Endothelial cell (in vitro differentiated cells): ENCODE results near the gene SERPINA6. TPM values are rescaled to one million over a fixed set of nuclear protein-coding genes. Genes with fewer than 3 reads are reported as not detected.

Source experiments
- DNase-seq: peaks from one replicate; pipeline ENCODE4 v3.0.0; 2021; ENCODE audit warnings: low spot score
- H3K27ac Mint-ChIP-seq: one replicate; pipeline ENCODE4 v1.8.0; 2021; ENCODE audit warnings: mixed read lengths, inconsistent platforms; ENCODE audit not compliant: unreplicated experiment
- H3K27me3 Mint-ChIP-seq: one replicate; pipeline ENCODE4 v1.8.0; 2021; ENCODE audit warnings: mild to moderate bottlenecking, moderate library complexity, mixed read lengths, inconsistent platforms; ENCODE audit not compliant: unreplicated experiment
- H3K36me3 Mint-ChIP-seq: one replicate; pipeline ENCODE4 v1.8.0; 2021; ENCODE audit warnings: mild to moderate bottlenecking, low read depth, mixed read lengths, inconsistent platforms; ENCODE audit not compliant: unreplicated experiment
- H3K4me1 Mint-ChIP-seq: one replicate; pipeline ENCODE4 v1.8.0; 2021; ENCODE audit warnings: mild to moderate bottlenecking, mixed read lengths, inconsistent platforms; ENCODE audit not compliant: unreplicated experiment
- H3K4me3 Mint-ChIP-seq: one replicate; pipeline ENCODE4 v1.8.0; 2021; ENCODE audit warnings: mild to moderate bottlenecking, mixed read lengths, inconsistent platforms; ENCODE audit not compliant: unreplicated experiment
- H3K9me3 Mint-ChIP-seq: one replicate; pipeline ENCODE4 v1.8.0; 2021; ENCODE audit warnings: mixed read lengths, inconsistent platforms; ENCODE audit not compliant: unreplicated experiment
- total RNA-seq: library from RNA; stranded (reverse); fragmentation: NEBNext Ultra II Directional; extraction: Animal tissue kit (Norgen Biotek cat#: 25700); gene quantifications from one replicate; pipeline ENCODE4 v1.2.1, GENCODE V29; 2021; ENCODE audit not compliant: unreplicated experiment
- TF ChIP-seq, protein P1 (sequence below): fragments of 200-600 bp; sonication (generic); IDR thresholded peaks from one replicate; pipeline ENCODE4 v1.5.0; 2021; ENCODE audit warnings: antibody characterized with exemption; ENCODE audit not compliant: unreplicated experiment

The SERPINA6 gene
- total RNA-seq, 1 donor from 2014 or later: not detected

DNA sequence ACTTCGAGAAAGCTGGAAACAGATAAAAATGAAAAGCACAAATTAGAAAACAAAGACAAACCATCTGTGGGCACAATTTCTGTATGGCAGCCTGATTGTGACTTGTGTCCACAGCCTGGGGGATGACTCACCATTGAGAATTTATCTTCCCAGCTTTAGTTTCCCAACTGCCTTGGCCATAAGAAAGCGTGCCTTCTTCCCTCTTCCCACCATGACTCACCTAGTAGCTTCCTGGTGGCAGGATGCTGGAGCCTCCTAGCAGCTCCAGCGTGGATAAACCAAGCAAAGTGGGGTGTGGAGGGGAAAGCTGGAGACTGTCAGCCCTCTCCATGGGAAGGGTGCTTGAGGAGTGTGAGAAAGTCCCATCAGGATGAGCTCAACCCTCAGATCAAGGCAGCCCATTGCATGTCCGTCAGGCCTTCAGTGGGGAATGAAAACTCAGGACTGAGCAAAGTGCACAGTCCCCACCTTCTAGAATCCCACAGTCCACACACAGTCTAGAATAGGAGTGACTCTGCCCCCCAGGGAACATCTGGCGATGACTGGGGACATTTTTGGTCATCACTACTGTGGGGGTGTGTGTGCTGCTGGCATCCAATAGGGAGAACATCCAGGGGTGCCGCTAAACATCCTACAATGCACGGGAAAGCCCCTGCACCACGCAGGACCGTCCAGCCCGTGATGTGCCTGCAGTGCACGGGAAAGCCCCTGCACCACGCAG lies 22.4 kb upstream of the SERPINA6 start:
- no peak overlapping the region for H3K4me3 Mint-ChIP-seq
- H3K27me3 Mint-ChIP-seq: no peaks in the 10 kb centered on the region
- H3K4me1 Mint-ChIP-seq: no peaks in the 10 kb centered on the region
- H3K9me3 Mint-ChIP-seq: no peaks in the 10 kb centered on the region
- H3K27ac Mint-ChIP-seq: no peak overlapping the region
- TF ChIP-seq, protein P1, sequence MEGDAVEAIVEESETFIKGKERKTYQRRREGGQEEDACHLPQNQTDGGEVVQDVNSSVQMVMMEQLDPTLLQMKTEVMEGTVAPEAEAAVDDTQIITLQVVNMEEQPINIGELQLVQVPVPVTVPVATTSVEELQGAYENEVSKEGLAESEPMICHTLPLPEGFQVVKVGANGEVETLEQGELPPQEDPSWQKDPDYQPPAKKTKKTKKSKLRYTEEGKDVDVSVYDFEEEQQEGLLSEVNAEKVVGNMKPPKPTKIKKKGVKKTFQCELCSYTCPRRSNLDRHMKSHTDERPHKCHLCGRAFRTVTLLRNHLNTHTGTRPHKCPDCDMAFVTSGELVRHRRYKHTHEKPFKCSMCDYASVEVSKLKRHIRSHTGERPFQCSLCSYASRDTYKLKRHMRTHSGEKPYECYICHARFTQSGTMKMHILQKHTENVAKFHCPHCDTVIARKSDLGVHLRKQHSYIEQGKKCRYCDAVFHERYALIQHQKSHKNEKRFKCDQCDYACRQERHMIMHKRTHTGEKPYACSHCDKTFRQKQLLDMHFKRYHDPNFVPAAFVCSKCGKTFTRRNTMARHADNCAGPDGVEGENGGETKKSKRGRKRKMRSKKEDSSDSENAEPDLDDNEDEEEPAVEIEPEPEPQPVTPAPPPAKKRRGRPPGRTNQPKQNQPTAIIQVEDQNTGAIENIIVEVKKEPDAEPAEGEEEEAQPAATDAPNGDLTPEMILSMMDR: no peak
- no peaks in the 10 kb centered on the region for H3K36me3 Mint-ChIP-seq
- no peak for DNase-seq

DNA sequence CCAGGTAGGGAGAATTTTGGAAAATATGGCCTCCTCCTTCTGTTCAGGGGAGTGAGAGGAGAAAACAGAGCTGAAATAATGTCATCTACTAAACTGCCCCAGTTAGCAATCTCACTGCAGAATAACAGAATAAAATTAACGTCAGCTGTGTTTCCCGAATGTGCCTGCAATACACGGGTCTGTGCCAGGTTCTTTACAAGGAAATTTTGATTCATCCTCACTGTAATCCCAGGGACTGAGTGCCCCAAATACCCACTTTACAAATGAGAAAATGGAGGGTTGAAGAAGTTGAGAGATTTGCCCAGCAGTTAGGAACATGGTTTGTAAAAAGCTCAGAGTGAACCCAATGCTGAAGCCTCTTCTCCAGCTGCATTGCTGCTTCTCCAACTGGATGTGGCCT lies 21.3 kb upstream of the SERPINA6 start:
- H3K27ac Mint-ChIP-seq: no peak overlapping the region
- H3K27me3 Mint-ChIP-seq: no peaks in the 10 kb centered on the region
- no peaks in the 10 kb centered on the region for H3K36me3 Mint-ChIP-seq
- TF ChIP-seq, protein P1: no peak
- no peak overlapping the region for H3K4me3 Mint-ChIP-seq
- H3K9me3 Mint-ChIP-seq: no peaks in the 10 kb centered on the region
- DNase-seq: no peak
- no peaks in the 10 kb centered on the region for H3K4me1 Mint-ChIP-seq

DNA sequence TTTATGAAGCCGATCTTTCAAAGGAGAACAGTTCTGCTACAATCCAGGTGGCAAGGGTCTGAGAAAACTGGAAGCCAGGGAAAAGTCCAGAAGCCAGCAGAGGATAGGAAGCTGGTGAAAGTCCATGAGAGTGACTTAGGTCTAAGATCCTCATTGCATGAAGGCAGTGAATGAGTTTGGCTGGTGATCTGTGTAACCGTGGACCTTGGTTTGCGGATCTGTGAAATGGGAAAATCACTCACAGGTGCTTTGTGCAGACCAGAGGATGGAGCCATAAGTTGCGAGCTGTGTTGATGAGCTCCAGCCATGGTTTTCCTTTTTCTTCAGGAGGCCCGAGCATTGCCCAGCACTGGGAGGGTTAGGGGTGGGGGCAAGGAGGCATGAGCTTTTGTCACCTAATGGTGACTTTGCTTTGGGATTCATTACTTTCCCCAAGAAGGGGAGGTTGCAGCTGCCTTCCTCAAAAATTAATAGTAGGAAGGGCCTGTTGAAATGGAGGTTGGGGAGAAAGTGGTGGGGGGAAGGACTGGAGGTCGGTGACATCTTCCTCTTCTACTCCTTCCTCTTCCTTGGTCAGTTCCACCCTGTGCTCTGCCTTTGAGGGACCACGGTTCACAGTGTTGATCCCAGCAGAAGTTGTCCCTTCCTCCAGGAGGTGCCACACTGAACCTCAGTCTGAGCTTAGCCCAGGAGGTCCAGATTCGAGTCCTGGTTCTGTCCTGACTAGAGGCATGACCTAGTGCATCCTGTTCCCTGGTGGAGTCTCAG lies 20.3 kb upstream of the SERPINA6 start:
- Mint-ChIP-seq H3K4me1 (no peaks in the 10 kb centered on the region), H3K9me3 (no peaks in the 10 kb centered on the region), H3K36me3 (no peaks in the 10 kb centered on the region), H3K27me3 (no peaks in the 10 kb centered on the region), H3K27ac (no peak overlapping the region), H3K4me3 (no peak overlapping the region)
- no peak for DNase-seq
- TF ChIP-seq, protein P1: no peak

DNA sequence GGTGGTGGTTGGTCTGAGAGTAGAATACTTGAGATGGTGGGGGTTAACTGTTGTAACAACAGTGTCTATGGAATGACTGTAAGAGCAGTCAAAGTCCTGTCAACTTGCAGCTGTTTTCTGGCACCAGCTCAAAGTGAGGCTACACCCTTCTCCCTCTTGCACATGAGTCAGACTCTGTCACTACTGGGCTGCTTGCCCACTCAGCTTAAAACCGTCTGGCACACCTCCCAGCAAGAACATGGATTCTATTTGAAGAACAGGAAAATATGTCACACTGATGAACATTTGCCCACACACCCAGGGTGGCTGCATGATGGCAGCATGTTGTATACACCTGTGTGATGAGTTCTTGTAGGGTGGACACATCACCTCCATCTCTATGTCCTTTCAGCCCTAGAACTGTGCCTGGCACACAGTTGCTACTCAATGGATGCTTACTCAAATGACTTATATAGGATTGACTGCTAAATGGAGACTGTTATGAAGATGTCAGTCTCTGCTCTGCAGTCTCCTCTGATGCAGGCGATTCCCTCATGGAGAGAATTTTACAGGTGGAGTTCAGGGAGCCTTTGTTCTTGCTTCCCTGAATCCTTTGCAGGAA lies 19.3 kb upstream of the SERPINA6 start:
- DNase-seq: no peak
- TF ChIP-seq, protein P1: no peak
- H3K4me1 Mint-ChIP-seq: no peaks in the 10 kb centered on the region
- no peaks in the 10 kb centered on the region for H3K9me3 Mint-ChIP-seq
- no peak overlapping the region for H3K4me3 Mint-ChIP-seq
- no peaks in the 10 kb centered on the region for H3K27me3 Mint-ChIP-seq
- H3K27ac Mint-ChIP-seq: no peak overlapping the region
- H3K36me3 Mint-ChIP-seq: no peaks in the 10 kb centered on the region
